NCI-H128 (cell line): Measurements from ENCODE around the gene DNAJC27.

Experiments
- DNase-seq: peaks from one replicate; lab custom pipeline; 2025; ENCODE audit not compliant: unreplicated experiment; lab: John Stamatoyannopoulos, UW

DNAJC27 gene

DNA sequence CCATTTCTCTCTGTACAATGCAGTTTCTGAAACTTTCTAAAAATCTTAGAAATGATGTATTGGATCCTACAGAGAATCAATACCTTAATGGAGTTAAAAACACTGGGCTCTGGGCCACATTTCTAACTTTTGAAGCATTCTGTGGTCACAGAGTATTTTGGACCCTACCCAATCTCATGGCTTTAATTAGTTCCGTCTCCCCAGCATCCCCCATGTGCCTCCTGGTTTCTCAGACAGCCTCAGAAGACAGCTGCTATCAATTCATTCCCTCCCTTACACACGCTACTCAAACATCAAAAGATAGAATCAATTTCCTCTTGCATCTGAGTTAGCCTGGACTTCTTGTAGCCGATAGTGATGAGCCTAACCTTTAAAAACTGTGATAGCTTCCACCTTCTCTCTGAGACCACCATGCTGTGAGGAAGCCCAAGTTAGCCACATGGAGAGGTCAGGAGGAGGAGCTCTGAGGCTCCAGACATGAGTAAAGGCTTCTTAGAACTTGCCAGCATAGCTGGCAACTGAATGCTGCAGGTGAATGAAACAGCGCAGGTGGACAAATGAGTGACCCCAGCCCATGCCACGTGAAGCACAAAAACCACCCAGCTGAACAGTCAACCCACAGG is 62.1 kb downstream of the DNAJC27 start:
- DNase-seq = no peak

DNA sequence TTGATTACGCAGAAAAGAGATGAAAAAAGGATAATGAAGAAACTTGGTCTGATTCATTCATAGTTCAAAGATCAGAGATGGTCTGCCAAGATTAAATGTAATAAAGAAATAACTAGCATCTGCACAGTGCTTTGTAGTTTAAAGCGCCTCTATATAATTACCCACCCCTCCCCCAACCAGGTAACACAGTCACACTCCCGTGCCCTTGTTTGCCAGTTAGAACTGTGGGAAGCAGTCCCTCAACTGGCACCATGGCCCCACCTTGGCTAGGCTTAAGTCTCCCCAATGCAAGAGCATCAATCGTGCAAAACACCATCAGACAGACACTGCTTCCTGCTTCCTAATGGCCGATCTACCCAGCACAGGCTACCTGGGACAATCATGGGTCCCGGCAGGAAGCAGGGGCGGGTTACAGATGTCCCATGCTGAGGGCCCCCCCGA is 63.3 kb downstream of the DNAJC27 start:
- DNase-seq = no peak

DNA sequence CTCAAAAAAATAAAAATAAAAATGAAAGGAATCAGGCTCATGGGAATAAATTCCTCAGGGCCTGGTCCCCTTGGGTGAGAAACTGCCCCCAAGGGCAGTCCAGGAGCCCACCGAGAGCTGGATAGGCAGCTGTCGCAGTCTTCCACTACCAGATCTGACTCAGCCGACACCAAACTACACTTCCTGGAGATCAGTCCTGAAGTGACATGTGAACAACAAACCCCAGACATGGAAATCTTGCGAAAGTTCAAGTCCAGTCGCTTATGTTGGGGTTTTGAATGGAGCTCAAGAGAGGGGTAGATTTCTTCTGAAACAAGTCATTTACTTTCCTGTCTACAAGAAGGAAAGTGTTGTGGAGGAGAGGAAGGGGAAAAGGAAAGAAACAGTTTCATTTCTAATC is 64.6 kb downstream of the DNAJC27 start:
- DNase-seq = no peak

- DNase-seq = no peak
Measured at GRCh38 chr2:24906466-24906865, 65.3 kb downstream of the DNAJC27 start.

DNA sequence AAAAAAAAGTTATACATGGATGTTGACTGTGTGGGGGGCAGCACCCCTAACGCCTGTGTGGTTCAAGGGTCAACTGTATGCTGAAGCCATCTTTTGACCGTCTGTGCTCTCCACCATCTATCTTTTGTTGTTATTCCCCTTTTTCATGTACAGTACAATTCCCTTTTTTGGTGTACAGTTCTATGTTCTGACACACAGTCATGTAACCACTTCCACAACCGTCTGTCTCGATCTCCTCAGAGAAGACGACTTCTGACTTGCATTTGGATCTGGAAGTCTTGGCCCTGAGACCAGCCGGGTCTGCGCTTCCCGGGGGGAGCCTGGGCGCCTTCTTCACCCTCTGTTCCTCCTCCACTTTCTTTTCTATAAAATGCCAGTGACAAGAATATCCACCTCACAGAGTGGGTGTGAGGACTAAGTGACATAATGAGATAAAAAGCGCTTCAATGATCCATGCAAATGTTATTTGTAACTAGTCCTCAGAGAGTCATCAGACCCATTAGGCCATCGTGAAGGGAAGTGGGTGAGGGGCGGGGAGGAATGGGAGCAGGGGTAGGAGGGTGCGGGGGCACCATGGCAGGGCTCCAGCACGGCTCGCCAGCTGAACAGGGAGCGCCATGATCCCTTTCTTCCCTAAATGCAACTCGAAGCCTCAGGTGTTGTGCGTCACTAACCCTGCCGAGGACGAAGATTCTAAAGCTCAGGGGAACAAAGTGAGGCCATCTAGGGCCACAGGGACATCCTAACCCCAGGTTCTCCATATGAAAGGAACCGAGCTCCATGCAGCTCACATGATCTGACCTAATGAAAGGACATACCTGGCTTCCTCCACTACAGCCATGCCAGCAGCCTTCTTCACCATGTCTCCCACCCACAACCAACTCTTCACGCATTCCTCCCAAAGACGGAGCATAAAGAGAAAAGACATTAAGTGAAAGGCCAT is 68.3 kb downstream of the DNAJC27 start:
- DNase-seq = no peak

- DNase-seq = no peak
Measured at GRCh38 chr2:24899361-24899910, 72.3 kb downstream of the DNAJC27 start.

GRCh38 chr2:24898122-24899109 is 73.3 kb downstream of the DNAJC27 start:
- DNase-seq = no peak

- DNase-seq = no peak
Measured at GRCh38 chr2:24894750-24895149, 77.0 kb downstream of the DNAJC27 start.

- no peak for DNase-seq
Measured at GRCh38 chr2:24893934-24894333, 77.8 kb downstream of the DNAJC27 start.
